Myometrial cell (primary cell): ENCODE data around the gene DNAL1. TPM values are rescaled to one million over a fixed set of nuclear protein-coding genes. Genes with fewer than 3 reads are reported as not detected.

Experiments
- total RNA-seq: library from RNA; depleted of rRNA; stranded (reverse); fragments of >200 nt; gene quantifications from 2 replicates; pipeline ENCODE4 v1.2.3, GENCODE V29; 2015

The DNAL1 gene, protein sequence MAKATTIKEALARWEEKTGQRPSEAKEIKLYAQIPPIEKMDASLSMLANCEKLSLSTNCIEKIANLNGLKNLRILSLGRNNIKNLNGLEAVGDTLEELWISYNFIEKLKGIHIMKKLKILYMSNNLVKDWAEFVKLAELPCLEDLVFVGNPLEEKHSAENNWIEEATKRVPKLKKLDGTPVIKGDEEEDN
- total RNA-seq = 5.5 and 9.6 TPM in 2 replicates

DNA sequence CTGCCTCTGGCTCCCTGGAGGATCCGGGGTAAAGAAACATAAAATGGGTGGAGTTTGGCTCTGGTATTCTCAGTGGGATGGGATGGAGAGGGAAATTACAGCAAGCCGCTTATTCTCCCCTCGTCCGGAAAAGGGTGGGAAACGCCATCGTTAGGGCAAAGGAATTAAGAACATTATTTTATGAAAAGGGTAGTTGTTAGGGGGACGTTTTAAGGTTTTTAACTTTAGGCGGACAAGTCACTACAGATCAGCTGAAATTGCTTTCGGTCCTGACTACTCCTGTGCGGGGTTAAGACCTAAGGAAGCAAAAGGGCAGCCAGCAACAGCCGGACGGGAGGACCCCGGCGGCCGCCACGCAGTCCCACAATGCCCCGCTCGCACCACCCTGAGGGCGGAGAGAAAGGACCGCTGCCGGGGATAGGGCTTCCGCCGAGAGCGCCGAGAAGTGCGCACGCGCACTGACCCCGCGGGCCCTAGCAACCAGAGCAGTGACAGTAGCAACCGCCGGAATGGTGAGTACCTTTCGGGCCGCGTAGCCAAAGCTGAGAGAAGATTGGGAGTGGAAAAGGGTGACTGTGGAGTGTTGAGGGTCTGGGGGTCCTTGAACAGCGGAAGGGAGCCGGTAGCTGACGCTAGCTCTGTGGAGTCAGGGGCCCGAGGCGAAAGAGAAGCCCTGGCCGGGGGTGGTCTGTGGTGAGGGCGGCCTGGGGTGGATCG lies at the start of gene DNAL1:
Gene DNAL1 (plus strand): TSS at position 456 of the 717 bp plus-strand sequence. CDS start 54 bp downstream, at position 510.

DNA sequence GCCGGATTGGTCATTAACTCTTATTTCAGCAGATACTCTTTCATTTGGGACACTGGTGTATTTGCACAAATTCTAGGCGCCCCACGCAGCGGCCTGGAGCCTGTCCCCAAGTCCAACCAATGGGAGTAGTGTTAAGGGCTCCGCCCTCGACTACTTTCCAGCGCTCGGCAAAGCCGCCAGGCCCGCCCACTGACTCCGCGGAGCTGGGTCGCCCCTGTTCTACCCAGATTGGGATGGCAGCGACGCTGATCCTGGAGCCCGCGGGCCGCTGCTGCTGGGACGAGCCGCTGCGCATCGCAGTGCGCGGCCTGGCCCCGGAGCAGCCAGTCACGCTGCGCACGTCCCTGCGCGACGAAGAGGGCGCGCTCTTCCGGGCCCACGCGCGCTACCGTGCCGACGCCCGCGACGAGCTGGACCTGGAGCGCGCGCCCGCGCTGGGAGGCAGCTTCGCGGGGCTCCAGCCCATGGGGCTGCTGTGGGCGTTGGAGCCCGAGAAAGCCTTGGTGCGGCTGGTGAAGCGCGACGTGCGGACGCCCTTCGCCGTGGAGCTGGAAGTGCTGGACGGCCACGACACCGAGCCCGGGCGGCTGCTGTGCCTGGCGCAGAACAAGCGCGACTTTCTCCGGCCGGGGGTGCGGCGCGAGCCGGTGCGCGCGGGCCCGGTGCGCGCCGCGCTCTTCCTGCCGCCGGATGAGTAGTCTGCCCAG lies 32.3 kb upstream of the DNAL1 start, which contains the start of gene ACOT6:
Gene ACOT6 (plus strand): TSS at position 179 of the 707 bp plus-strand sequence. CDS start 55 bp downstream, at position 234.

DNA sequence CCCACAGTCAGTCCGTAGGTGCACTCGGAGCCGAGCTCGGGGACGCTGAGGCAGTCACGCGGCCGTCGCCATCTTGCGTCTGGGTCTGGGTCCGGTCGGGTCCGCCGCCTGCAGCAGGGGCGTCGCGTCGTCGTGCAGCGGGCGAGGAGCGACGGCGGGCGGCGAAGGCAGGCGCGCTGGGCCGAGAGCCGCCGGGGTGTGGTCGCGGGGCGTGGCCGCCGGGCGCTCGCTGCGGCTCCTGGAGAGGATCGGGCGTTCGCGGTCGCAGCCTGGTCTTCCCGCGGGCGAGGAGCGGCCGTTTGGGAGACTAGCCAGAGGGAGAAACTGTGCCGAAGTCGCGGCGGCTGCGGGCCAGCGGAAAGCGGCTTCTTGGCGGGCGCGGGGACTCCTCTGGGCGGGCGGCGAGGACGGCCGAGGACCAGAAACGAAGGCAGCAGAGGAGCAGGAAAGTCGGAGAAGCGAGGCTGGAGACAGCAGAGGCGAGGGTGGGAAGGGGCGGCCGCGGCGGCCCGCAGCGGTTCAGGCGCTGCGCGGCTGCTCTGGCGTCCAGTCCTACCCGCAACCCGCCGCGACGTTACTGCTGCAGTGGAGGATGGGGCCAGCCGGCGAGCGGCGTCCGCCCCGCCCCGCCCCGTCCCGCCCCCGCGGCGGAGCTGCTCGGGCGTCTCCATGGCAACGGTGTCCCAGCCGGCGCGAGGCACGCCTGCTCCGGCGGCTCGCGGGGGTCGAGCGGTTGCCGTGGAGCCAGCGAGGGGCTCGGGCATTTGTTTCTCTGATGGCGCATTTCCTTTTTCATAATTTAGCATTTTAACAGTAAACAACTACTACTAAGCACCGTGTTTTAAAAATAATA lies 69.2 kb downstream of the DNAL1 start, which contains the start of gene PNMA1:
Gene PNMA1 (minus strand): TSS at position 582 of the 853 bp plus-strand sequence. CDS start 745 bp downstream, outside the sequence.

Other genes with a start within 250 kb of the DNAL1 start
- 32.3 and 42.0 TPM in 2 replicates for gene NUMB, start 186.4 kb upstream of the DNAL1 start, total RNA-seq
- 11.2 and 14.9 TPM in 2 replicates for gene RIOX1, start 154.1 kb upstream of the DNAL1 start, total RNA-seq
- gene ACOT1, start 107.8 kb upstream of the DNAL1 start, total RNA-seq = 41.3 and 41.5 TPM in 2 replicates
- gene HEATR4, start 86.0 kb upstream of the DNAL1 start, total RNA-seq = not detected in 2 replicates
- 57.2 and 61.4 TPM in 2 replicates for gene ACOT2, start 75.8 kb upstream of the DNAL1 start, total RNA-seq
- 0.53 and 1.2 TPM in 2 replicates for gene ACOT4, start 53.1 kb upstream of the DNAL1 start, total RNA-seq
- gene ACOT6, start 32.5 kb upstream of the DNAL1 start, total RNA-seq = not detected in 2 replicates
- gene PNMA1, start 69.4 kb downstream of the DNAL1 start, total RNA-seq = 24.5 and 26.2 TPM in 2 replicates
- 4.6 and 6.2 TPM in 2 replicates for gene PTGR2, start 206.8 kb downstream of the DNAL1 start, total RNA-seq
- 54.5 and 60.8 TPM in 2 replicates for gene ZNF410, start 241.9 kb downstream of the DNAL1 start, total RNA-seq